Measurements from ENCODE around the gene RNF151.

RNF151 gene

DNA sequence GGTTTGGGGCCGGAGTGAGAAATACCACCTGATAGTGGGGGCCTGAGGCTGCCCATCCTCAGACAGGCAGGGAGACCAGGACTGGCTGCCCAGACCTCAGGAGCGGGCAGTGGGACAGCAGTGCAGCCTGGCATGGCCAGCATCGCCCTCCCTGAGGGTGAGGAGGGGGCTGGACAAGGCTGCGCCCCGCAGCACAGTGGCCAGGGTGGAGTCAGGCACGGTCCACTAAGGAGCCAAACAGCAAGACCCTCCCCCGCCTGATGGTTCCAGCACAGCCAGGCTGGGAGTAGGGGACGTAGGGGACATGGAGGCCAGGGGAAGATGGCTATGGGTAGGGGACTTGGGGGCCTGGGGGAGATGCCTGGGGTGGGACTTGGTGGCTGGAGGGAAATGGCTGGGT, 39.7 kb downstream of the RNF151 start:
- H3K27me3 ChIP-seq (ENCODE audit: insufficient read depth, low read length, poor library complexity, severe bottlenecking): no peaks in the 10 kb centered on the region
- no peaks in the 10 kb centered on the region for H3K9me3 ChIP-seq (ENCODE audit: insufficient read depth, low read depth, low read length)
- H4K20me1 ChIP-seq (ENCODE audit: insufficient read depth, low read length, poor library complexity, severe bottlenecking): peaks cover 21% of the 10 kb centered on the region
- no peak for TF ChIP-seq EZH2phosphoT487 (IDR thresholded peaks at IDR 0.05; ENCODE audit: borderline replicate concordance)
- TF ChIP-seq, protein P1, sequence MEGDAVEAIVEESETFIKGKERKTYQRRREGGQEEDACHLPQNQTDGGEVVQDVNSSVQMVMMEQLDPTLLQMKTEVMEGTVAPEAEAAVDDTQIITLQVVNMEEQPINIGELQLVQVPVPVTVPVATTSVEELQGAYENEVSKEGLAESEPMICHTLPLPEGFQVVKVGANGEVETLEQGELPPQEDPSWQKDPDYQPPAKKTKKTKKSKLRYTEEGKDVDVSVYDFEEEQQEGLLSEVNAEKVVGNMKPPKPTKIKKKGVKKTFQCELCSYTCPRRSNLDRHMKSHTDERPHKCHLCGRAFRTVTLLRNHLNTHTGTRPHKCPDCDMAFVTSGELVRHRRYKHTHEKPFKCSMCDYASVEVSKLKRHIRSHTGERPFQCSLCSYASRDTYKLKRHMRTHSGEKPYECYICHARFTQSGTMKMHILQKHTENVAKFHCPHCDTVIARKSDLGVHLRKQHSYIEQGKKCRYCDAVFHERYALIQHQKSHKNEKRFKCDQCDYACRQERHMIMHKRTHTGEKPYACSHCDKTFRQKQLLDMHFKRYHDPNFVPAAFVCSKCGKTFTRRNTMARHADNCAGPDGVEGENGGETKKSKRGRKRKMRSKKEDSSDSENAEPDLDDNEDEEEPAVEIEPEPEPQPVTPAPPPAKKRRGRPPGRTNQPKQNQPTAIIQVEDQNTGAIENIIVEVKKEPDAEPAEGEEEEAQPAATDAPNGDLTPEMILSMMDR (conservative IDR thresholded peaks at IDR 0.05; ENCODE audit: low read length): no peak
- H2AFZ ChIP-seq (ENCODE audit: low read length): no peak overlapping the region
- peak overlapping the region; percentile 17 for H3K9ac ChIP-seq (ENCODE audit: low read depth, low read length, poor library complexity, severe bottlenecking)
- H3K4me3 ChIP-seq (ENCODE audit: low read length, poor library complexity, severe bottlenecking): no peak overlapping the region
- H3K4me1 ChIP-seq (ENCODE audit: insufficient read depth, low read length, poor library complexity, severe bottlenecking): peaks cover 10% of the 10 kb centered on the region
- H3K4me2 ChIP-seq (ENCODE audit: low read depth, low read length, poor library complexity, severe bottlenecking): peak overlapping the region; percentile 95
- no peaks in the 10 kb centered on the region for H3F3A ChIP-seq (ENCODE audit: low read depth)
- H3K9me2 ChIP-seq (replicated peaks; ENCODE audit: low read depth, low read length): no peaks in the 10 kb centered on the region
- peaks cover 55% of the 10 kb centered on the region for H3K79me2 ChIP-seq (ENCODE audit: insufficient read depth, low read length)
- H3K36me3 ChIP-seq (ENCODE audit: insufficient read depth, low read length): peaks cover 19% of the 10 kb centered on the region; the same call in 1 of the 2 replicates

DNA sequence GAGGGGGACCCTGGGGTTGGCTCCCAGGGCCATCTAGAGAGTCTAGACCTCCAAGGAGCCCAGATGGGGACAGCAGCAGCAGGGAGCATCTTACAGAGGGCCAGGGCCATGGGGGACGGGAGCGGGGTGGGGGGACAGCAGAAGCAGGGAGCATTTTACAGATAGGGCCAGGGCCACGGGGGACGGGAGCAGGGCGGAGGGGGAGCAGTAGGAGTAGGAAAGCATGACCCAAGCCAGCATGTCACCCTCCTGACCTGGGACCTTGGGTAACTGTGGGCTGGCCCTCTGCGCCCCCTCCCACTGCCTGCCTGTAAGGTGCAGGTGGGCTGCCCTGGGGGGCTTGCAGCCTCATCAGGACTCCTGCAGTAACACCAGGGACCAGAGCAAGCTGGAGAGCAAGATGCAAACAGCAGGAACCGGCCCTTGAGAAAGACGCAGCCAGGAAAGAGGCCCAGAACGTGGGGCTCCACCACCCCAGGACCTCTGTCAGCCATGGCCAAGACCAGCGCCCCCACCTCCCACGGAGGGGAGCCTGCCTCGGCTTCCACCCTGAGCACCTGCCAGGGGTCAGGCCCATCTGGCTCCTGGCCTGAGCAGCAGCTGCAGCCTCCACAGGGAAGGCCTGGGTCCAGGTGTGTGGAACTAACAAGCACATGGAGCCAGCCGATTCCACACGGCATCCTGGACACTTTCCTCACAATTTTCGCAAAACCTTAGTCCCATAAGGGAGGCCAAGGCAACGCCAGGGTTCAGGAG, 40.6 kb downstream of the RNF151 start:
- H3F3A ChIP-seq (ENCODE audit: low read depth): no peaks in the 10 kb centered on the region
- H4K20me1 ChIP-seq (ENCODE audit: insufficient read depth, low read length, poor library complexity, severe bottlenecking): peaks cover 21% of the 10 kb centered on the region
- H3K9ac ChIP-seq (ENCODE audit: low read depth, low read length, poor library complexity, severe bottlenecking): peak overlapping the region; percentile 82
- H3K27me3 ChIP-seq (ENCODE audit: insufficient read depth, low read length, poor library complexity, severe bottlenecking): no peaks in the 10 kb centered on the region
- peaks cover 12% of the 10 kb centered on the region; the same call in 1 of the 2 replicates for H3K36me3 ChIP-seq (ENCODE audit: insufficient read depth, low read length)
- no peaks in the 10 kb centered on the region for H3K9me2 ChIP-seq (replicated peaks; ENCODE audit: low read depth, low read length)
- no peak for TF ChIP-seq EZH2phosphoT487 (IDR thresholded peaks at IDR 0.05; ENCODE audit: borderline replicate concordance)
- H3K4me2 ChIP-seq (ENCODE audit: low read depth, low read length, poor library complexity, severe bottlenecking): peak overlapping the region; percentile 95
- H3K4me1 ChIP-seq (ENCODE audit: insufficient read depth, low read length, poor library complexity, severe bottlenecking): peaks cover 10% of the 10 kb centered on the region
- H3K9me3 ChIP-seq (ENCODE audit: insufficient read depth, low read depth, low read length): no peaks in the 10 kb centered on the region
- H3K79me2 ChIP-seq (ENCODE audit: insufficient read depth, low read length): peaks cover 55% of the 10 kb centered on the region
- H2AFZ ChIP-seq (ENCODE audit: low read length): no peak overlapping the region
- H3K4me3 ChIP-seq (ENCODE audit: low read length, poor library complexity, severe bottlenecking): peak overlapping the region; percentile 80

DNA sequence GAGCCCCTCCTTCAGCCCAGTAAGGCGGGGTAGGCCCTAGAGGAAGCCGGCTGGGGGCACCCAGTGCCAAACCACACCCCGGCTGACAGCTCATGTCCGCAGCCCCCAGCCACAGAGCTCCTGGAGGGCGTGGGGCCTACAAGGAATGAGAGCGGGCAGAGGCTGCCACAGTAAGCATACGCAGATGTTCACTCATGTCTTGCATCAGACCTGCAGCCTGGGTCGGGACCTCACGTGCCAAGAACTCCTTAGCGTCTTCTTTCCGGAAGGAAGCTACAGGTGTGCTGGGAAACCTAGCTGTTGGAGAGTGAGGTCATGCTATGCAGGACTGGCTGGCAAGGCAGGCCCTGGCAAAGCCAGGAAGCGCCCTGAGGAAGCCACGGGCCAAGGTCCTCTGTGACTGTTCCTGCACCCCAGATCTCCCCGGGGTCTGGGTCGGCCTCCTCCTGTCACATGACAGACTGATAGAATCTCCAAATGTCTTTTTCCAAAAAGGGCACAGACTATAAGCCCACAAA, 41.4 kb downstream of the RNF151 start:
- H3K4me1 ChIP-seq (ENCODE audit: insufficient read depth, low read length, poor library complexity, severe bottlenecking): peaks cover 10% of the 10 kb centered on the region
- no peak overlapping the region for H2AFZ ChIP-seq (ENCODE audit: low read length)
- TF ChIP-seq EZH2phosphoT487 (IDR thresholded peaks at IDR 0.05; ENCODE audit: borderline replicate concordance): no peak
- TF ChIP-seq, protein P1 (conservative IDR thresholded peaks at IDR 0.05; ENCODE audit: low read length): no peak
- peak overlapping the region; percentile 95 for H3K4me2 ChIP-seq (ENCODE audit: low read depth, low read length, poor library complexity, severe bottlenecking)
- peaks cover 21% of the 10 kb centered on the region for H4K20me1 ChIP-seq (ENCODE audit: insufficient read depth, low read length, poor library complexity, severe bottlenecking)
- H3K27me3 ChIP-seq (ENCODE audit: insufficient read depth, low read length, poor library complexity, severe bottlenecking): no peaks in the 10 kb centered on the region
- peak overlapping the region; percentile 80 for H3K4me3 ChIP-seq (ENCODE audit: low read length, poor library complexity, severe bottlenecking)
- no peaks in the 10 kb centered on the region for H3K9me2 ChIP-seq (replicated peaks; ENCODE audit: low read depth, low read length)
- H3K9me3 ChIP-seq (ENCODE audit: insufficient read depth, low read depth, low read length): no peaks in the 10 kb centered on the region
- H3K9ac ChIP-seq (ENCODE audit: low read depth, low read length, poor library complexity, severe bottlenecking): peak overlapping the region; percentile 82
- peaks cover 55% of the 10 kb centered on the region for H3K79me2 ChIP-seq (ENCODE audit: insufficient read depth, low read length)
- peaks cover 4% of the 10 kb centered on the region; the same call in 1 of the 2 replicates for H3K36me3 ChIP-seq (ENCODE audit: insufficient read depth, low read length)
- H3F3A ChIP-seq (ENCODE audit: low read depth): no peaks in the 10 kb centered on the region
